Measurements from ENCODE around the gene MICU1.

- no peak for TF ChIP-seq CTCF (IDR thresholded peaks at IDR 0.05)
- no peak for TF ChIP-seq POLR2AphosphoS5 (IDR thresholded peaks at IDR 0.05; ENCODE audit: insufficient read depth in 1 of 2, low read depth in 1 of 2)
Measured at GRCh38 chr10:72389014-72389413, 236.9 kb downstream of the MICU1 start.
